GM23248 (cell line): ENCODE measurements around the gene SIT1.

Source experiments
- EZH2 ChIP-seq: fragments of 200-600 bp; sonication (generic); IDR thresholded peaks from 2 replicates; pipeline ENCODE4 v1.6.1; 2018; ENCODE audit warnings: antibody characterized with exemption, mild to moderate bottlenecking; ENCODE audit not compliant: insufficient read depth, poor library complexity, severe bottlenecking
- EZH2phosphoT487 ChIP-seq: fragments of 200-600 bp; sonication (generic); IDR thresholded peaks from 2 replicates; pipeline ENCODE4 v1.6.1; 2018; ENCODE audit warnings: antibody characterized with exemption, moderate library complexity, mild to moderate bottlenecking, low read depth; ENCODE audit not compliant: insufficient read depth

- TF ChIP-seq EZH2 (no peak), EZH2phosphoT487 (no peak)
Observed at GRCh38 chr9:35687306-35687705, 36.6 kb upstream of the SIT1 start.
